IPS-20b (cell line): Measurements from ENCODE around the gene AGPAT2.

Source experiments
- H3K27ac ChIP-seq: one replicate; pipeline ENCODE4 v1.5.1; 2013; ENCODE audit warnings: low read length
- H3K27me3 ChIP-seq: 2 replicates; pipeline ENCODE4 v1.6.1; 2013; ENCODE audit warnings: mild to moderate bottlenecking, low read length, inconsistent platforms; ENCODE audit not compliant: insufficient read depth
- H3K36me3 ChIP-seq: 2 replicates; pipeline ENCODE4 v1.6.1; 2013; ENCODE audit warnings: low read depth, mild to moderate bottlenecking, inconsistent platforms, low read length, moderate library complexity; ENCODE audit not compliant: insufficient read depth
- H3K4me1 ChIP-seq: 2 replicates; pipeline ENCODE4 v1.6.1; 2013; ENCODE audit warnings: mild to moderate bottlenecking, control low read depth, inconsistent platforms, low read length, moderate library complexity; ENCODE audit not compliant: insufficient read depth
- H3K4me3 ChIP-seq: 2 replicates; pipeline ENCODE4 v1.5.1; 2013; ENCODE audit warnings: mild to moderate bottlenecking, low read length, inconsistent platforms
- H3K9ac ChIP-seq: 2 replicates; pipeline ENCODE4 v1.6.1; 2013; ENCODE audit warnings: low read depth, mild to moderate bottlenecking, inconsistent platforms, low read length, moderate library complexity
- H3K9me3 ChIP-seq: 2 replicates; pipeline ENCODE4 v1.6.1; 2013; ENCODE audit warnings: mild to moderate bottlenecking, low read depth, low read length, inconsistent platforms; ENCODE audit not compliant: insufficient read depth

AGPAT2 gene

GRCh38 chr9:136659861-136660784, 27.1 kb downstream of the AGPAT2 start:
- H3K27me3 ChIP-seq: no peaks in the 10 kb centered on the region; the same call in 1 of the 2 replicates
- no peaks in the 10 kb centered on the region for H3K9me3 ChIP-seq
- H3K36me3 ChIP-seq: no peaks in the 10 kb centered on the region
- no peak overlapping the region for H3K4me3 ChIP-seq
- no peaks in the 10 kb centered on the region for H3K4me1 ChIP-seq
- no peak overlapping the region for H3K27ac ChIP-seq
- no peak overlapping the region for H3K9ac ChIP-seq

- H3K4me1 ChIP-seq: no peaks in the 10 kb centered on the region
- no peaks in the 10 kb centered on the region for H3K36me3 ChIP-seq
Measured at GRCh38 chr9:136658849-136659535, 28.3 kb downstream of the AGPAT2 start.

GRCh38 chr9:136657974-136658848, 29.0 kb downstream of the AGPAT2 start:
- Histone ChIP-seq H3K36me3 (no peaks in the 10 kb centered on the region), H3K4me1 (no peaks in the 10 kb centered on the region), H3K9ac (no peak overlapping the region), H3K27me3 (no peaks in the 10 kb centered on the region), H3K9me3 (no peaks in the 10 kb centered on the region), H3K4me3 (no peak overlapping the region), H3K27ac (no peak overlapping the region)

More at GRCh38 chr9:136658849-136659535, 28.3 kb downstream of the AGPAT2 start:
- H3K9me3 ChIP-seq: no peaks in the 10 kb centered on the region
- H3K4me3 ChIP-seq: no peak overlapping the region
- H3K27ac ChIP-seq: no peak overlapping the region
- no peaks in the 10 kb centered on the region for H3K27me3 ChIP-seq
- H3K9ac ChIP-seq: no peak overlapping the region

- Histone ChIP-seq H3K9me3 (no peaks in the 10 kb centered on the region), H3K27ac (no peak overlapping the region), H3K4me1 (no peaks in the 10 kb centered on the region), H3K9ac (no peak overlapping the region), H3K36me3 (no peaks in the 10 kb centered on the region), H3K4me3 (no peak overlapping the region), H3K27me3 (no peaks in the 10 kb centered on the region)
Measured at GRCh38 chr9:136656795-136657611, 30.3 kb downstream of the AGPAT2 start.

- Histone ChIP-seq H3K4me1 (no peaks in the 10 kb centered on the region), H3K9me3 (no peaks in the 10 kb centered on the region), H3K27me3 (no peaks in the 10 kb centered on the region), H3K9ac (no peak overlapping the region), H3K4me3 (no peak overlapping the region), H3K27ac (no peak overlapping the region), H3K36me3 (no peaks in the 10 kb centered on the region)
Measured at GRCh38 chr9:136656183-136656738, 31.0 kb downstream of the AGPAT2 start.

GRCh38 chr9:136655536-136656182, 31.6 kb downstream of the AGPAT2 start:
- H3K4me3 ChIP-seq: no peak overlapping the region

GRCh38 chr9:136654820-136655535, 32.3 kb downstream of the AGPAT2 start:
- no peaks in the 10 kb centered on the region for H3K4me1 ChIP-seq
- H3K9me3 ChIP-seq: no peaks in the 10 kb centered on the region
- H3K4me3 ChIP-seq: no peak overlapping the region
- H3K27ac ChIP-seq: no peak overlapping the region
- H3K9ac ChIP-seq: no peak overlapping the region
- no peaks in the 10 kb centered on the region for H3K27me3 ChIP-seq
- no peaks in the 10 kb centered on the region for H3K36me3 ChIP-seq

More at GRCh38 chr9:136655536-136656182, 31.6 kb downstream of the AGPAT2 start:
- Histone ChIP-seq H3K4me1 (no peaks in the 10 kb centered on the region), H3K27ac (no peak overlapping the region), H3K36me3 (no peaks in the 10 kb centered on the region), H3K9ac (no peak overlapping the region), H3K9me3 (no peaks in the 10 kb centered on the region), H3K27me3 (no peaks in the 10 kb centered on the region)

GRCh38 chr9:136653323-136654079, 33.8 kb downstream of the AGPAT2 start:
- Histone ChIP-seq H3K4me1 (no peaks in the 10 kb centered on the region), H3K27me3 (no peaks in the 10 kb centered on the region), H3K9ac (no peak overlapping the region)

GRCh38 chr9:136651860-136652259, 35.4 kb downstream of the AGPAT2 start:
- no peaks in the 10 kb centered on the region for H3K9me3 ChIP-seq
- H3K36me3 ChIP-seq: no peaks in the 10 kb centered on the region
- no peaks in the 10 kb centered on the region for H3K27me3 ChIP-seq
- no peak overlapping the region for H3K27ac ChIP-seq
- H3K4me3 ChIP-seq: no peak overlapping the region
- H3K9ac ChIP-seq: no peak overlapping the region
- no peaks in the 10 kb centered on the region for H3K4me1 ChIP-seq

More at GRCh38 chr9:136653323-136654079, 33.8 kb downstream of the AGPAT2 start:
- Histone ChIP-seq H3K9me3 (no peaks in the 10 kb centered on the region), H3K4me3 (no peak overlapping the region), H3K27ac (no peak overlapping the region), H3K36me3 (no peaks in the 10 kb centered on the region)
